LNCAP (cell line): ENCODE measurements around the gene SLC12A9.

ENCODE experiments used
- TF ChIP-seq, protein P1 (sequence below): fragments of 450-650 bp; IDR thresholded peaks from 2 replicates; pipeline ENCODE4 v1.5.1; 2017; ENCODE audit warnings: mild to moderate bottlenecking

The SLC12A9 gene

DNA sequence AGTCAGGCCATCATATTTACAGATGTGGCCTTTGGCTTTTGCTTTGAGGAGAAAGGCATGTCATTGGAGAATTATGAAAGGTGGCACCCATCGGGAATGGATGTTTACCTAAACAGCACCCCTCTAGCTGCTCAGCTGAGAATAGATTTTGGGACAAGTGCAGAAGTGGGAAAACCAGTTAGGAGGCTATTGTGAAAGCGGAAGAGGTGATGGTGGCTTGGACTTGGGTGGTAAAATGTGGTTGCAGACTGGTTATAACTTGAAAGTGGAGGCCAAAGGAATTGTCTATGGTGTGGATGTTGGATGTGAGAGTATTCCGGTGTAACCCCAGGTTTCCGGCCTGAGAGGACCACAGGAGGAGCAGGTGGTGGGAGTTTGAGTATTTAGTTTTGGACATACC is 5.2 kb upstream of the SLC12A9 start:
- TF ChIP-seq, protein P1, sequence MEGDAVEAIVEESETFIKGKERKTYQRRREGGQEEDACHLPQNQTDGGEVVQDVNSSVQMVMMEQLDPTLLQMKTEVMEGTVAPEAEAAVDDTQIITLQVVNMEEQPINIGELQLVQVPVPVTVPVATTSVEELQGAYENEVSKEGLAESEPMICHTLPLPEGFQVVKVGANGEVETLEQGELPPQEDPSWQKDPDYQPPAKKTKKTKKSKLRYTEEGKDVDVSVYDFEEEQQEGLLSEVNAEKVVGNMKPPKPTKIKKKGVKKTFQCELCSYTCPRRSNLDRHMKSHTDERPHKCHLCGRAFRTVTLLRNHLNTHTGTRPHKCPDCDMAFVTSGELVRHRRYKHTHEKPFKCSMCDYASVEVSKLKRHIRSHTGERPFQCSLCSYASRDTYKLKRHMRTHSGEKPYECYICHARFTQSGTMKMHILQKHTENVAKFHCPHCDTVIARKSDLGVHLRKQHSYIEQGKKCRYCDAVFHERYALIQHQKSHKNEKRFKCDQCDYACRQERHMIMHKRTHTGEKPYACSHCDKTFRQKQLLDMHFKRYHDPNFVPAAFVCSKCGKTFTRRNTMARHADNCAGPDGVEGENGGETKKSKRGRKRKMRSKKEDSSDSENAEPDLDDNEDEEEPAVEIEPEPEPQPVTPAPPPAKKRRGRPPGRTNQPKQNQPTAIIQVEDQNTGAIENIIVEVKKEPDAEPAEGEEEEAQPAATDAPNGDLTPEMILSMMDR = no peak

DNA sequence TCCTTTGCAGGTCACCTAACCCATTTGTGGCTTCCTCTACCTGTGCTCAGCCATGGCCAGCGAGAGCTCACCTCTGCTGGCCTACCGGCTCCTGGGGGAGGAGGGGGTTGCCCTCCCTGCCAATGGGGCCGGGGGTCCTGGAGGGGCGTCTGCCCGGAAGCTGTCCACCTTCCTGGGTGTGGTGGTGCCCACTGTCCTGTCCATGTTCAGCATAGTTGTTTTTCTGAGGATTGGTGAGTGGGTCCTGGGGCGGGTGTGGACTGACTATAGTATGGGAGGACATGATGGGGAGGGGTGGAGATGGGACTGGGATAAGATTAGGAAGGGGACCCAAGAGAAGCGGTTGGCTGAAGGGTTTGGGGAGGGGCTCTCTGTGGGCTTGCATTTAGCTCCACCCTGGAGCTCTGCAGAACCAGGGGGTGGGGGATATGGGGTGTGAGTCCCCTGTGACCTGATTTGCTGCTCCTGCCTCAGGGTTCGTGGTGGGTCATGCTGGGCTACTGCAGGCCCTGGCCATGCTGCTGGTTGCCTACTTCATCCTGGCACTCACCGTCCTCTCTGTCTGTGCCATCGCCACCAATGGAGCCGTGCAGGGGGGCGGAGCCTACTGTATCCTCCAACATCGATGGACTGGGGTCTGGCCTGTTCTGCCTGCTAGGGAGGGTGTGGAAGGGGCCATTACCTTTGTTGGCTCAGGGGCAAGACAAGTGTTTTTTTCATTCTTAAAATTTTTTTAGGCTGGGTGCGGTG is 1.8 kb downstream of the SLC12A9 start:
- TF ChIP-seq, protein P1 = no peak

DNA sequence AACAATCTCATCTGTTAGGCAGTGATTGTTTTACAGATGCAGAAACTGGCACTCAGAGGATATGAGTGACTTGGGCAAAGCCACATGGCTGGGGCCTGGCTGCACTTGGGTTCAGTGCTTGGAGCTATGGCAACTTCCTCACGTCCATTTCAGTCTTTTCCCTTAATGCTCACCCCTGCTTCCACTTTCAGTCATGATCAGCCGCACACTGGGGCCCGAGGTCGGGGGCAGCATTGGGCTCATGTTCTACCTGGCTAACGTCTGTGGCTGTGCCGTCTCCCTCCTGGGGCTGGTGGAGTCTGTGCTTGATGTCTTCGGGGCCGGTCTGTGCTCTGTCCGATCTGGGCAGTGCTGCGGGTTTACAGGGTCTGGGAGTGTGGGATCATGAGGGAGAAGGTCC is 3.0 kb downstream of the SLC12A9 start:
- TF ChIP-seq, protein P1 = no peak

DNA sequence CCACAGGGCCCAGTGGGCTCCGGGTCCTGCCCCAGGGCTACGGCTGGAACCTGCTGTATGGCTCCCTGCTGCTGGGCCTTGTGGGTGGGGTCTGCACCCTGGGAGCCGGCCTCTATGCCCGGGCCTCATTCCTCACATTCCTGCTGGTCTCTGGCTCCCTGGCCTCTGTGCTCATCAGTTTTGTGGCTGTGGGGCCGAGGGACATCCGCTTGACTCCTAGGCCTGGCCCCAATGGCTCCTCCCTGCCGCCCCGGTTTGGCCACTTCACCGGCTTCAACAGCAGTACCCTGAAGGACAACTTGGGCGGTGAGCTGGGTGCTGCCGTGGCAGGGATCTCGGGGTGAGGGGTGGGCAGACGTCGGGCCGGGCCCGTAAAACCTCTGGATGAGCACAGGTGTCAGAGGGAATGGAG is 4.4 kb downstream of the SLC12A9 start:
- TF ChIP-seq, protein P1 = no peak

DNA sequence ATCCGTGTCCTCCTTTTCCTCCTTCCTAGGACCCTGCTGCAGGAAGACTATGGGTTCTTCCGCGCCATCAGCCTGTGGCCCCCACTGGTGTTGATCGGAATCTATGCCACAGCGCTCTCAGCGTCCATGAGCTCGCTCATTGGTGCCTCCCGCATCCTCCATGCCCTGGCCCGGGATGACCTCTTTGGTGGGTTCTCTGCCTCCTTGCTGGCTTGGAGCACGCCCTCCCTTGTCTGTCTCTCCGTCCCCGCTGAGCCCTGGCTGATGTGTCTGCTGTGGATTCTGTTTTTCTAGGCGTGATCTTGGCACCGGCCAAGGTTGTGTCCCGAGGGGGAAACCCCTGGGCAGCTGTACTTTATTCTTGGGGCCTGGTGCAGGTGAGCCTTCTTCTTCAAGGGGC is 7.3 kb downstream of the SLC12A9 start:
- TF ChIP-seq, protein P1 = no peak

DNA sequence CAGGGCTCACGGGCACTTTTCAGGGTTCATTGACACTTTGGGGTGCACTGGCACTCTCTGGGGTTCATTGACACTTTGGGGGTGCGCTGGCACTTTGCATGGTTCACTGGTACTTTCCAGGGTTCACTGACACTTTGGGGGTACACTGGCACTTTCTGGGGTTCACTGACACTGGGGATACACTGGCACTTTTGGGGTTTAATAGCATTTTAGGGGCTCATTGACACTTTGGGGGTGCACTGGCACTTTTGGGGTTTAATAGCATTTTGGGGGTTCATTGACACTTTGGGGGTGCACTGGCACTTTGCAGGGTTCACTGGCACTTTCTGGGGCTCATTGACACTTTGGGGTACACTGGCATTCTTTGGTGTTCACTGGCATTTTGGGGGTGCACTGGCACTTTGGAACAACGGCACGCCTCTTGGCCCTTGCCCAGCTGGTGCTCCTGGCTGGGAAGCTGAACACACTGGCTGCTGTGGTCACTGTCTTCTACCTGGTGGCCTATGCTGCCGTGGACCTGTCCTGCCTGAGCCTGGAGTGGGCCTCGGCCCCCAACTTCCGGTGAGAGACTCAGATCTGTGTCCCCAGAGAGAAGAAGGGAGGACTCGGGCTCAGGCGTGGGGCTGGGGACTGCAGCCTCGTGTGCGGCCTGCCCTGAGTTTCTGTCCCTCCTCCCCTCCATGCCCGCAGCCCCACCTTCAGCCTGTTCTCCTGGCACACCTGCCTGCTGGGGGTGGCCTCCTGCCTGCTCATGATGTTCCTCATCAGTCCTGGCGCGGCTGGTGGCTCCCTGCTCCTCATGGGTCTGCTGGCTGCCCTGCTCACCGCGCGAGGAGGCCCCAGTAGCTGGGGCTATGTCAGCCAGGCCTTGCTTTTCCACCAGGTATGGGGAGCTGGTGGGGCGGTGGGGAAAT is 8.4 kb downstream of the SLC12A9 start:
- TF ChIP-seq, protein P1 = no peak

DNA sequence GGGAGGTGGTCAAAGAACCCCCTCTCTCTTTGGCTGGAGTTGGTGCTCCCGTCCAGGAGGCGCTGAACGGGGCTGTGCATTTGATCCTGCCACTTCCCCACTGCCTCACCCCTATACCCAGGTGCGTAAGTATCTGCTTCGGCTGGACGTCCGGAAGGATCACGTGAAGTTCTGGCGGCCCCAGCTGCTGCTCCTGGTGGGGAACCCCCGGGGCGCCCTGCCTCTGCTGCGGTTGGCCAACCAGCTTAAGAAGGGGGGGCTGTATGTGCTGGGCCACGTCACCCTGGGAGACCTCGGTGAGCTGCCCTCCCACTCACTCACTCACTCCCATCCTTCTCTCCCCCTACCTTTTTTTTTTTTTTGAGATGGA is 9.1 kb downstream of the SLC12A9 start:
- TF ChIP-seq, protein P1 = no peak
